Stomach (tissue), 4 donors: ENCODE measurements around the gene PPDPF.

ENCODE experiments used
- CTCF ChIP-seq, 7 experiments: fragments of 450-650 bp in 4 of 7; fragments of 200-600 bp in 3 of 7; sonication (generic) in 3 of 7; IDR thresholded peaks; one replicate each; pipeline ENCODE4 v1.5.1; 2016 to 2019; ENCODE audit warnings: antibody characterized with exemption in 7 of 7, control low read depth in 2 of 7, mild to moderate bottlenecking in 1 of 7
- EP300 ChIP-seq: sonication (generic); formaldehyde crosslinking; IDR thresholded peaks from one replicate; pipeline ENCODE4 v1.6.1; 2017; ENCODE audit warnings: antibody characterized with exemption
- POLR2A ChIP-seq, 4 donors: fragments of 450-650 bp; IDR thresholded peaks; one replicate each; pipeline ENCODE4 v1.6.1; 2016; ENCODE audit warnings: antibody characterized with exemption in 4 of 4, control low read depth in 2 of 4, mild to moderate bottlenecking in 1 of 4, moderate library complexity in 1 of 4
- POLR2AphosphoS5 ChIP-seq, 3 donors: sonication (generic); formaldehyde crosslinking; IDR thresholded peaks; one replicate each; pipeline ENCODE4 v1.6.1; 2016; ENCODE audit warnings: antibody characterized with exemption in 3 of 3

GRCh38 chr20:63513207-63513606 lies 7.4 kb upstream of the PPDPF start:
- TF ChIP-seq CTCF (IDR thresholded peaks at IDR 0.05) (no peak), EP300 (no peak), POLR2AphosphoS5 (IDR thresholded peaks at IDR 0.05) (no peak), POLR2A (IDR thresholded peaks at IDR 0.05) (no peak)
